Measurements from ENCODE around the gene VAMP2. TPM values are rescaled to one million over a fixed set of nuclear protein-coding genes. Genes with fewer than 3 reads are reported as not detected.

The VAMP2 gene
- total and polyA plus RNA-seq, 9 of the 15 experiments (the other 6 are each of a cell fraction or from before 2014, with no cell fraction given): 2.3 to 31.8 (median 6.0) TPM

DNA sequence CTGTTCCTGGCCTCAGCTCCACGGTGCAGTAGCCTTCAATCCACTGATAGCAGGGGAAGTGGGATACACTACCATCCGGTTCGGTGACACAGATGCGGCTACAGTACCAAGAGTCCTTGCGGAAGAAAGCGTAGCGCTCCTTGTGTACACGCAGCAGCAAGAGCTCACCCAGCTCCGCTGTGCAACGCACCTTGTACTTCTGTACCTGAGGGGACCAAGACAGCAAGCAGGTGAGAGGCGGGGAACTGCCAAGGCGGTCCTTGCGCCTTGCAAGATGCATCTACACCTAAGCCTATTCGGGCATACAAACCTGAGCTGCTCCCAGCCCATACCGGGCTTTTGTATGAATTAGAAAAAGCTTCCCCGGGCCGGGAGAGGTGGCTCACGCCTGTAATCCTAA lies 46.0 kb downstream of the VAMP2 start (continued):
- TF ChIP-seq CBX2 (IDR thresholded peaks at IDR 0.05; ENCODE audit: insufficient read depth, low read length, poor library complexity, severe bottlenecking) (no peak), MEIS2 (IDR thresholded peaks at IDR 0.05; ENCODE audit: partially characterized antibody) (no peak), CSDE1 (IDR thresholded peaks at IDR 0.05) (no peak), FOXM1 (IDR thresholded peaks at IDR 0.05; ENCODE audit: low read depth) (no peak), FOXM1 (CRISPR knock-in tag; IDR thresholded peaks at IDR 0.05; ENCODE audit: low read depth) (no peak), NCOA1 (IDR thresholded peaks at IDR 0.05; ENCODE audit: low read depth) (no peak), XRCC3 (IDR thresholded peaks at IDR 0.05) (no peak), NR4A1 (CRISPR knock-in tag; IDR thresholded peaks at IDR 0.05) (no peak), NR4A1 (tag; IDR thresholded peaks at IDR 0.05) (no peak), ZNF121 (CRISPR knock-in tag; conservative IDR thresholded peaks at IDR 0.05) (no peak), HINFP (tag; conservative IDR thresholded peaks at IDR 0.05; ENCODE audit: low read depth) (no peak), RB1 (IDR thresholded peaks at IDR 0.05; ENCODE audit: low read depth) (no peak), KLF6 (CRISPR knock-in tag; IDR thresholded peaks at IDR 0.05; ENCODE audit: borderline replicate concordance) (no peak), ELK1 (CRISPR knock-in tag; IDR thresholded peaks at IDR 0.05) (no peak)
- TF ChIP-seq, protein P1, sequence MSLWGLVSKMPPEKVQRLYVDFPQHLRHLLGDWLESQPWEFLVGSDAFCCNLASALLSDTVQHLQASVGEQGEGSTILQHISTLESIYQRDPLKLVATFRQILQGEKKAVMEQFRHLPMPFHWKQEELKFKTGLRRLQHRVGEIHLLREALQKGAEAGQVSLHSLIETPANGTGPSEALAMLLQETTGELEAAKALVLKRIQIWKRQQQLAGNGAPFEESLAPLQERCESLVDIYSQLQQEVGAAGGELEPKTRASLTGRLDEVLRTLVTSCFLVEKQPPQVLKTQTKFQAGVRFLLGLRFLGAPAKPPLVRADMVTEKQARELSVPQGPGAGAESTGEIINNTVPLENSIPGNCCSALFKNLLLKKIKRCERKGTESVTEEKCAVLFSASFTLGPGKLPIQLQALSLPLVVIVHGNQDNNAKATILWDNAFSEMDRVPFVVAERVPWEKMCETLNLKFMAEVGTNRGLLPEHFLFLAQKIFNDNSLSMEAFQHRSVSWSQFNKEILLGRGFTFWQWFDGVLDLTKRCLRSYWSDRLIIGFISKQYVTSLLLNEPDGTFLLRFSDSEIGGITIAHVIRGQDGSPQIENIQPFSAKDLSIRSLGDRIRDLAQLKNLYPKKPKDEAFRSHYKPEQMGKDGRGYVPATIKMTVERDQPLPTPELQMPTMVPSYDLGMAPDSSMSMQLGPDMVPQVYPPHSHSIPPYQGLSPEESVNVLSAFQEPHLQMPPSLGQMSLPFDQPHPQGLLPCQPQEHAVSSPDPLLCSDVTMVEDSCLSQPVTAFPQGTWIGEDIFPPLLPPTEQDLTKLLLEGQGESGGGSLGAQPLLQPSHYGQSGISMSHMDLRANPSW (CRISPR knock-in tag; IDR thresholded peaks at IDR 0.05): no peak
